DOHH2 (cell line): ENCODE data around the gene BCO1.

Experiments used
- EZH2phosphoT487 ChIP-seq: fragments of 200-600 bp; sonication (generic); IDR thresholded peaks from 2 replicates; pipeline ENCODE4 v1.6.1; 2017; ENCODE audit warnings: borderline replicate concordance, mild to moderate bottlenecking, antibody characterized with exemption, low read length, moderate library complexity, mixed read lengths
- TF ChIP-seq, protein P1 (sequence below): fragments of 200-600 bp; sonication (generic); IDR thresholded peaks from one replicate; pipeline ENCODE4 v1.5.1; 2014; ENCODE audit warnings: antibody characterized with exemption, mild to moderate bottlenecking, low read depth, low read length; ENCODE audit not compliant: poor library complexity, severe bottlenecking

DNA sequence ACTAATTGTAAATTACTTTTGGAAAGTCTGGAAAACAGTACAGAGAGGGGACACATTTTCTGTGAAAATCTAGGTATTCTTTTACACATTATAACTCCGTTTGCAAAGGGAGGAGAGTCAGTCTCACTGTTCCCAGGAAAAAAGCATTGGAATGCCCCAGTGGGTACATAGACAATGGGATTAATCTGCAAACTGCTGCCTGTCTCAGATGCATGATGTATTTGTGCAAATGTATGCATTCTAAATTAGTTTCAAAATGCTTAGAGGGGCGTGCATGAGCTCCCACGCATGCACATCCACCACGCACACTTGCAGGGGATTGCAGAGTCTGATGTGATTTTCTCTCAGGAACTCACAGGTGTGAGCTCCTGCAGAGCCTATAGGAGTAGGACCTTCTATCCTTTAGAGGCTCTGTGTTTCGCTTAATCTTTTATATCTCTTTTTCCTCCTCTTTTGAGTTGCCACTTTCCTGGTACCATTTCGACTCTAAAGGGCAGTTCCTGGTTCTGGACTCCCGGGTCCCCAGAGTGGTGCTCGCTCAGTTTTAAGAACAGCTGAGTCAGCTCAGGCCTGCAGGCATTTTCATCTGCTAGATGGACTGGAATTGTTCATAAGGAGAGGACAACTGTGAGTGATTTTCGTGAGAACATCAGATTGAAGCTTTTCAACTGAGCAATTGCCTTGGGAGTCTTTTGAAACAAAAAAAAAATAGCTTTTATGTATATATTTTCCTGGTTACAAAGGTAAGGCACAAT is 1.1 kb downstream of the BCO1 start:
- TF ChIP-seq, protein P1, sequence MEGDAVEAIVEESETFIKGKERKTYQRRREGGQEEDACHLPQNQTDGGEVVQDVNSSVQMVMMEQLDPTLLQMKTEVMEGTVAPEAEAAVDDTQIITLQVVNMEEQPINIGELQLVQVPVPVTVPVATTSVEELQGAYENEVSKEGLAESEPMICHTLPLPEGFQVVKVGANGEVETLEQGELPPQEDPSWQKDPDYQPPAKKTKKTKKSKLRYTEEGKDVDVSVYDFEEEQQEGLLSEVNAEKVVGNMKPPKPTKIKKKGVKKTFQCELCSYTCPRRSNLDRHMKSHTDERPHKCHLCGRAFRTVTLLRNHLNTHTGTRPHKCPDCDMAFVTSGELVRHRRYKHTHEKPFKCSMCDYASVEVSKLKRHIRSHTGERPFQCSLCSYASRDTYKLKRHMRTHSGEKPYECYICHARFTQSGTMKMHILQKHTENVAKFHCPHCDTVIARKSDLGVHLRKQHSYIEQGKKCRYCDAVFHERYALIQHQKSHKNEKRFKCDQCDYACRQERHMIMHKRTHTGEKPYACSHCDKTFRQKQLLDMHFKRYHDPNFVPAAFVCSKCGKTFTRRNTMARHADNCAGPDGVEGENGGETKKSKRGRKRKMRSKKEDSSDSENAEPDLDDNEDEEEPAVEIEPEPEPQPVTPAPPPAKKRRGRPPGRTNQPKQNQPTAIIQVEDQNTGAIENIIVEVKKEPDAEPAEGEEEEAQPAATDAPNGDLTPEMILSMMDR, result no peak
- no peak for TF ChIP-seq EZH2phosphoT487
